HepG2 (cell line): Measurements from ENCODE around the gene POU4F2. TPM values are rescaled to one million over a fixed set of nuclear protein-coding genes. Genes with fewer than 3 reads are reported as not detected.

Experiments
- ATAC-seq: fragments of 200-7000 bp; cut with Tn5 transposase; 3 replicates; pipeline ENCODE4 v1.9.1; 2020; ENCODE audit warnings: mild to moderate bottlenecking, moderate library complexity
- BruUV-seq: library from RNA; stranded (reverse); fragments of 400-500 nt; replicated peaks from 2 replicates; lab custom pipeline; 2021; lab: Mats Ljungman, UMichigan
- CTCF ChIA-PET: fragments of 300-600 bp; formaldehyde crosslinking; extraction: SDS; loops from one replicate; lab custom pipeline; 2021; ENCODE audit warnings: low total read pairs, inconsistent platforms, low intra/inter-chr PET ratio; lab: Yijun Ruan, JAX
- POLR2A ChIA-PET: fragments of 350-600 bp; sonication (Branson Sonifier 250); formaldehyde crosslinking; loops from one replicate; lab custom pipeline; 2020; ENCODE audit warnings: antibody characterized with exemption, inconsistent platforms; lab: Yijun Ruan, JAX
- DNase-seq: peaks from one replicate; pipeline ENCODE4 v3.0.0-alpha.2; 2015; ENCODE audit warnings: low spot score
- FAIRE-seq: peaks from 3 replicates; lab custom pipeline; 2011; peaks lifted over from hg19 to GRCh38; lab: Jason Lieb, UNC
- H2AFZ ChIP-seq: one replicate; pipeline ENCODE4 v1.6.1; 2011; ENCODE audit warnings: low read length, inconsistent platforms
- H3K27ac ChIP-seq: fragments of 300-600 bp; 3 replicates; pipeline ENCODE4 v1.8.0; 2011; ENCODE audit warnings: mixed run types, mild to moderate bottlenecking, mixed read lengths, low read length, inconsistent platforms; ENCODE audit not compliant: insufficient read depth; ENCODE audit errors: extremely low read length
- H3K27me3 ChIP-seq, 2 experiments: fragments of 200-600 bp in 1 of 2; 2 replicates in 1 of 2; 3 replicates in 1 of 2; pipeline versions ENCODE4 v1.6.0 to v1.8.0; 2011; ENCODE audit warnings: low read length in 2 of 2, mild to moderate bottlenecking in 2 of 2, moderate library complexity in 2 of 2, inconsistent platforms in 1 of 2; ENCODE audit not compliant: insufficient read depth in 2 of 2, control insufficient read depth in 1 of 2
- H3K36me3 ChIP-seq, 2 experiments: fragments of 200-600 bp in 1 of 2; replicated peaks in 1 of 2; 2 replicates in 1 of 2; 3 replicates in 1 of 2; pipeline versions ENCODE4 v1.5.1 to v1.8.0; 2011; ENCODE audit warnings: low read length in 2 of 2, inconsistent platforms in 1 of 2; ENCODE audit not compliant: insufficient read depth in 2 of 2, control insufficient read depth in 1 of 2
- H3K4me1 ChIP-seq: 2 replicates; pipeline ENCODE4 v1.5.1; 2012; ENCODE audit warnings: low read length, inconsistent platforms; ENCODE audit not compliant: insufficient read depth
- H3K4me2 ChIP-seq: 2 replicates; pipeline ENCODE4 v1.6.0; 2011; ENCODE audit warnings: low read depth, low read length, inconsistent platforms
- H3K4me3 ChIP-seq, 3 experiments: fragments of 200-600 bp in 1 of 3; sonication (generic), shearing (Covaris generic) in 1 of 3; replicated peaks in 1 of 3; 2 replicates each; pipeline ENCODE4 v1.5.1; 2011 to 2016; ENCODE audit warnings: low read length in 3 of 3, inconsistent platforms in 2 of 3, low read depth in 2 of 3, mild to moderate bottlenecking in 2 of 3, control low read depth in 1 of 3, mixed read lengths in 1 of 3; ENCODE audit not compliant: insufficient read depth in 1 of 3
- H3K79me2 ChIP-seq: one replicate; pipeline ENCODE4 v1.6.1; 2011; ENCODE audit warnings: low read length, inconsistent platforms; ENCODE audit not compliant: insufficient read depth
- H3K9ac ChIP-seq: 2 replicates; pipeline ENCODE4 v1.6.0; 2011; ENCODE audit warnings: mild to moderate bottlenecking, low read depth, low read length, inconsistent platforms; ENCODE audit not compliant: insufficient read depth
- H3K9me3 ChIP-seq: 2 replicates; pipeline ENCODE4 v1.5.1; 2012; ENCODE audit warnings: mild to moderate bottlenecking, low read length
- H4K20me1 ChIP-seq: 2 replicates; pipeline ENCODE4 v1.6.0; 2011; ENCODE audit warnings: inconsistent platforms, mild to moderate bottlenecking, low read length, moderate library complexity; ENCODE audit not compliant: insufficient read depth
- CEBPB ChIP-seq: IDR thresholded peaks from 2 replicates; pipeline ENCODE4 v1.6.1; 2011; ENCODE audit warnings: low read depth, low read length, improper control_type of control experiment, borderline replicate concordance
- GATA4 ChIP-seq: sonication (generic); IDR thresholded peaks from 2 replicates; pipeline ENCODE4 v1.6.1; 2016; ENCODE audit warnings: antibody characterized with exemption, low read depth, borderline replicate concordance
- ZBTB7A ChIP-seq: sonication (generic); formaldehyde crosslinking; IDR thresholded peaks from 2 replicates; pipeline ENCODE4 v1.8.0; 2022; ENCODE audit warnings: mild to moderate bottlenecking, missing genetic modification reagents
- ZNF460 ChIP-seq: sonication (generic); formaldehyde crosslinking; IDR thresholded peaks from 2 replicates; pipeline ENCODE4 v1.5.1; 2020; ENCODE audit warnings: missing genetic modification reagents, mild to moderate bottlenecking, borderline replicate concordance
- ZNF614 ChIP-seq: IDR thresholded peaks from 2 replicates; pipeline ENCODE4 v1.6.1; 2018; ENCODE audit warnings: missing biosample characterization, missing genetic modification reagents, inconsistent platforms, borderline replicate concordance
- WGBS: methylation state at CpG from one replicate; pipeline ENCODE4 v1.1.6; 2017; ENCODE audit warnings: low lambda C conversion rate; 5-methylcytosine and 5-hydroxymethylcytosine counted together
- in situ Hi-C: cut with HindIII; loops from 2 replicates; pipeline ENCODE4 v1.10.0; 2017; ENCODE audit warnings: low pct_unique_long_range_greater_than_20kb; ENCODE audit not compliant: extremely low pct_ligation_motif_present
- intact Hi-C: fragments of 100-400 bp; cut with micrococcal nuclease; formaldehyde crosslinking; loops from one replicate; pipeline ENCODE4 v1.10.0; 2022; ENCODE audit not compliant: unreplicated experiment
- polyA plus RNA-seq, 8 experiments: library from polyadenylated mRNA; depleted of rRNA in 3 of 8; stranded (reverse) in 7 of 8; unstranded in 1 of 8; fragments of >200 nt; fragmentation: Illumina TruSeq in 4 of 8; extraction: Trizol in 4 of 8; gene quantifications; 2 replicates each; pipeline versions ENCODE4 v1.2.1 to v1.2.3, GENCODE V29; 2011 to 2016; ENCODE audit warnings: low read depth in 4 of 8, missing spikeins in 1 of 8, mixed read lengths in 1 of 8; ENCODE audit not compliant: insufficient read depth in 1 of 8
- total RNA-seq, 5 experiments: library from RNA; depleted of rRNA; stranded (reverse); fragments of >200 nt; fragmentation: Illumina TruSeq; extraction: Trizol; gene quantifications; 2 replicates each; pipeline ENCODE4 v1.2.3, GENCODE V29; 2016; ENCODE audit warnings: low read depth in 1 of 5
- TF ChIP-seq, protein P1 (sequence below): sonication (generic); formaldehyde crosslinking; conservative IDR thresholded peaks from 2 replicates; pipeline ENCODE4 v1.8.1; 2023; ENCODE audit warnings: missing genetic modification reagents
- TF ChIP-seq, protein P2 (sequence below): sonication (generic); formaldehyde crosslinking; IDR thresholded peaks from 2 replicates; pipeline ENCODE4 v1.5.1; 2020; ENCODE audit warnings: mild to moderate bottlenecking, missing genetic modification reagents, moderate library complexity
- TF ChIP-seq, protein P3 (sequence below): sonication (generic); formaldehyde crosslinking; IDR thresholded peaks from 2 replicates; pipeline ENCODE4 v1.4.0; 2020; ENCODE audit warnings: missing genetic modification reagents

The POU4F2 gene
- total and polyA plus RNA-seq, 2 of the 13 experiments (the other 11 are each of a cell fraction or from before 2014, with no cell fraction given), result not detected

DNA sequence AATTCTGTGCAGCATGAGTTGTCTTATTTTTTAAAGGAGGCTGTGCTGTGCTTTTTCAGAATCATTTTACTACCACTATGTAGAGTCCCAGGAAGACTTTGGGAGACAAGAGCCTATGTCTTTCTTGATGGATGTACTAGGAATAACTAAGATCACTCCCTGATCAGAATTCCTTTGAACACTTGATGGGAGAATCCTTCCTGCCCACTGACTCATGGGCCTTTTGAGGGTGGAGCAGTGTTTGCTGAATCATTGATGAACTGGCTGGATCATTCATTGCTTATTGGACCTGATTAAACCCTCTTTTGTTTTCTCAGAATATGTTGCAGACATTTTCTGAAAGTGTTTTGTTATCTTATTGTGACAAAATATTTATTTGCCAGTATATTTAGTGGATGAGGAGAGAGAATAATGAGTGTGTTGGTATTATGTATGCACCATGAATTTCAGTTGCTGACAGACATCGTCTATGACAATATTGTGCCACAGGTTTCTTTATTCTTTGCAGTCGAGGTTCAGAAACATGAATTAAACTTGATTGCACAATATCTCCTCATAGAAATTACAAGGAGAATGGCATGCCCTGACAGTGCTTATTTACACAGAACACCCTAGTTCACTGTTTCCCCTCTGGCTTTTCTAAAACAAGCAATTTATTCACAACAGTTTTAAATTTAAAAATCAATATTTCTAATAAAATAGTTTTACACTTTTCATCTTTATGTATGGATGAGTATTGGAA lies 36.3 kb downstream of the POU4F2 start:
- DNase-seq, result no peak
- no peaks in the 10 kb centered on the region for H3K36me3 ChIP-seq
- no TSS peak for BruUV-seq
- CTCF ChIA-PET, result no interaction called here
- no peaks in the 10 kb centered on the region for H3K9me3 ChIP-seq
- FAIRE-seq, result no peak
- no peaks in the 10 kb centered on the region for H3K27me3 ChIP-seq
- WGBS, result 20% methylated on average over 2 of the region's 2 CpGs
- H3K4me3 ChIP-seq, result no peak overlapping the region
- no peak overlapping the region for H2AFZ ChIP-seq
- no peaks in the 10 kb centered on the region for H3K79me2 ChIP-seq
- H3K9ac ChIP-seq, result no peak overlapping the region
- in situ Hi-C loops, result no loop called here
- H3K4me1 ChIP-seq, result no peaks in the 10 kb centered on the region
- H3K4me2 ChIP-seq, result no peak overlapping the region
- TF ChIP-seq GATA4, result no peak
- TF ChIP-seq, protein P1, sequence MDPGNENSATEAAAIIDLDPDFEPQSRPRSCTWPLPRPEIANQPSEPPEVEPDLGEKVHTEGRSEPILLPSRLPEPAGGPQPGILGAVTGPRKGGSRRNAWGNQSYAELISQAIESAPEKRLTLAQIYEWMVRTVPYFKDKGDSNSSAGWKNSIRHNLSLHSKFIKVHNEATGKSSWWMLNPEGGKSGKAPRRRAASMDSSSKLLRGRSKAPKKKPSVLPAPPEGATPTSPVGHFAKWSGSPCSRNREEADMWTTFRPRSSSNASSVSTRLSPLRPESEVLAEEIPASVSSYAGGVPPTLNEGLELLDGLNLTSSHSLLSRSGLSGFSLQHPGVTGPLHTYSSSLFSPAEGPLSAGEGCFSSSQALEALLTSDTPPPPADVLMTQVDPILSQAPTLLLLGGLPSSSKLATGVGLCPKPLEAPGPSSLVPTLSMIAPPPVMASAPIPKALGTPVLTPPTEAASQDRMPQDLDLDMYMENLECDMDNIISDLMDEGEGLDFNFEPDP (CRISPR knock-in tag), result no peak
- TF ChIP-seq ZNF614, result no peak
- TF ChIP-seq, protein P2, sequence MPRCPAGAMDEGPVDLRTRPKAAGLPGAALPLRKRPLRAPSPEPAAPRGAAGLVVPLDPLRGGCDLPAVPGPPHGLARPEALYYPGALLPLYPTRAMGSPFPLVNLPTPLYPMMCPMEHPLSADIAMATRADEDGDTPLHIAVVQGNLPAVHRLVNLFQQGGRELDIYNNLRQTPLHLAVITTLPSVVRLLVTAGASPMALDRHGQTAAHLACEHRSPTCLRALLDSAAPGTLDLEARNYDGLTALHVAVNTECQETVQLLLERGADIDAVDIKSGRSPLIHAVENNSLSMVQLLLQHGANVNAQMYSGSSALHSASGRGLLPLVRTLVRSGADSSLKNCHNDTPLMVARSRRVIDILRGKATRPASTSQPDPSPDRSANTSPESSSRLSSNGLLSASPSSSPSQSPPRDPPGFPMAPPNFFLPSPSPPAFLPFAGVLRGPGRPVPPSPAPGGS, result no peak
- TF ChIP-seq, protein P3, sequence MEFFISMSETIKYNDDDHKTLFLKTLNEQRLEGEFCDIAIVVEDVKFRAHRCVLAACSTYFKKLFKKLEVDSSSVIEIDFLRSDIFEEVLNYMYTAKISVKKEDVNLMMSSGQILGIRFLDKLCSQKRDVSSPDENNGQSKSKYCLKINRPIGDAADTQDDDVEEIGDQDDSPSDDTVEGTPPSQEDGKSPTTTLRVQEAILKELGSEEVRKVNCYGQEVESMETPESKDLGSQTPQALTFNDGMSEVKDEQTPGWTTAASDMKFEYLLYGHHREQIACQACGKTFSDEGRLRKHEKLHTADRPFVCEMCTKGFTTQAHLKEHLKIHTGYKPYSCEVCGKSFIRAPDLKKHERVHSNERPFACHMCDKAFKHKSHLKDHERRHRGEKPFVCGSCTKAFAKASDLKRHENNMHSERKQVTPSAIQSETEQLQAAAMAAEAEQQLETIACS (CRISPR knock-in tag), result no peak
- no peak for TF ChIP-seq ZBTB7A (CRISPR knock-in tag)
- TF ChIP-seq CEBPB, result peak; percentile 59; the same call in 1 of the 2 replicates
- no peak for TF ChIP-seq ZNF460 (CRISPR knock-in tag)
- intact Hi-C loops, result no loop called here
- no peaks in the 10 kb centered on the region for H4K20me1 ChIP-seq
- no peak overlapping the region for H3K27ac ChIP-seq
- ATAC-seq, result no peak
- POLR2A ChIA-PET, result no interaction called here

Other genes with a start within 250 kb of the POU4F2 start
- gene SLC10A7, start 117.0 kb upstream of the POU4F2 start, total RNA-seq (2016; rRNA removed; fragmentation: Illumina TruSeq; extraction: Trizol), result 14.7 and 18.8 TPM in 2 replicates
- gene SLC10A7, start 117.0 kb upstream of the POU4F2 start, polyA plus RNA-seq (2011; rRNA removed), result 12.7 and 18.5 TPM in 2 replicates